ENCODE results near the gene SENP5. TPM values are rescaled to one million over a fixed set of nuclear protein-coding genes. Genes with fewer than 3 reads are reported as not detected.

Gene SENP5
- total and polyA plus RNA-seq, 4 donors, result 3.9 to 26.9 (median 14.3) TPM

- no peaks in the 10 kb centered on the region for H3K27me3 ChIP-seq (ENCODE audit: control insufficient read depth in 4 of 4, insufficient read depth in 4 of 4, low read length in 3 of 4)
- 31% methylated on average over 6 of the region's 6 CpGs for WGBS
- no peak for DNase-seq (ENCODE audit: low spot score)
Measured at GRCh38 chr3:196867155-196867506, 589 bp upstream of the SENP5 start.

GRCh38 chr3:196868297-196868661 lies 559 bp downstream of the SENP5 start:
- Histone ChIP-seq H3K9me3 (ENCODE audit: control insufficient read depth in 4 of 4, low read length in 3 of 4) (no peaks in the 10 kb centered on the region), H3K27me3 (ENCODE audit: control insufficient read depth in 4 of 4, insufficient read depth in 4 of 4, low read length in 3 of 4) (no peaks in the 10 kb centered on the region), H3K4me1 (ENCODE audit: control insufficient read depth in 4 of 4, insufficient read depth in 4 of 4, low read length in 3 of 4) (peaks cover 8 to 26% (median 19%) of the 10 kb centered on the region in 4 donors), H3K9ac (ENCODE audit: low read depth in 1 of 2, low read length in 2 of 2) (peak overlapping the region; percentile 65 to 97), H3K4me3 (ENCODE audit: low read depth in 1 of 3, low read length in 3 of 3) (peak overlapping the region; percentile 83 to 96 (median 95)), H3K36me3 (ENCODE audit: control insufficient read depth in 4 of 4, insufficient read depth in 3 of 4, low read depth in 1 of 4, low read length in 3 of 4) (peaks cover 0 to 3% (median 0%) of the 10 kb centered on the region in 4 donors), H3K27ac (ENCODE audit: low read depth in 1 of 2, low read length in 2 of 2) (peak overlapping the region; percentile 85 to 88)
- under 1% methylated on average over 29 of the region's 29 CpGs for WGBS
- TF ChIP-seq NR2F2 (IDR thresholded peaks at IDR 0.05), result no peak
- no peak for TF ChIP-seq JUND (IDR thresholded peaks at IDR 0.05)
- TF ChIP-seq SP1 (IDR thresholded peaks at IDR 0.05), result no peak
- no peak for TF ChIP-seq RAD21 (IDR thresholded peaks at IDR 0.05)
- TF ChIP-seq YY1 (IDR thresholded peaks at IDR 0.05), result no peak
- TF ChIP-seq ATF3 (IDR thresholded peaks at IDR 0.05), result no peak
- no peak for TF ChIP-seq GABPA (IDR thresholded peaks at IDR 0.05 in 1 of 2, conservative IDR thresholded peaks at IDR 0.05 in 1 of 2)
- no peak for TF ChIP-seq CTCF (IDR thresholded peaks at IDR 0.05; ENCODE audit: low read depth, low read length, missing input control)
- TF ChIP-seq HNF4A (conservative IDR thresholded peaks at IDR 0.05), result no peak
- TF ChIP-seq MAX (IDR thresholded peaks at IDR 0.05), result no peak
- TF ChIP-seq HNF4G (IDR thresholded peaks at IDR 0.05), result no peak
- no peak for TF ChIP-seq REST (IDR thresholded peaks at IDR 0.05)
- no peak for TF ChIP-seq RXRA (IDR thresholded peaks at IDR 0.05)
- TF ChIP-seq FOXA1 (IDR thresholded peaks at IDR 0.05), result no peak
- no peak for TF ChIP-seq ZBTB33 (IDR thresholded peaks at IDR 0.05)
- DNase-seq (ENCODE audit: low spot score), result peak; percentile 49

More at GRCh38 chr3:196867155-196867506, 589 bp upstream of the SENP5 start:
- no peaks in the 10 kb centered on the region for H3K9me3 ChIP-seq (ENCODE audit: control insufficient read depth in 4 of 4, low read length in 3 of 4)
- H3K9ac ChIP-seq (ENCODE audit: low read depth in 1 of 2, low read length in 2 of 2), result peak overlapping the region; percentile 70 to 90
- H3K4me1 ChIP-seq (ENCODE audit: control insufficient read depth in 4 of 4, insufficient read depth in 4 of 4, low read length in 3 of 4), result peaks cover 8 to 26% (median 19%) of the 10 kb centered on the region in 4 donors
- H3K36me3 ChIP-seq (ENCODE audit: control insufficient read depth in 4 of 4, insufficient read depth in 3 of 4, low read depth in 1 of 4, low read length in 3 of 4), result peaks cover 0 to 3% (median 0%) of the 10 kb centered on the region in 4 donors
- H3K4me3 ChIP-seq (ENCODE audit: low read depth in 1 of 3, low read length in 3 of 3), result peak overlapping the region; percentile 78 to 91 (median 83)
- peak overlapping the region; percentile 85 to 88 for H3K27ac ChIP-seq (ENCODE audit: low read depth in 1 of 2, low read length in 2 of 2)
- TF ChIP-seq ATF3 (IDR thresholded peaks at IDR 0.05), result no peak
- TF ChIP-seq MAX (IDR thresholded peaks at IDR 0.05), result no peak
- no peak for TF ChIP-seq GABPA (IDR thresholded peaks at IDR 0.05 in 1 of 2, conservative IDR thresholded peaks at IDR 0.05 in 1 of 2)
- no peak for TF ChIP-seq HNF4G (IDR thresholded peaks at IDR 0.05)
- TF ChIP-seq YY1 (IDR thresholded peaks at IDR 0.05), result no peak
- no peak for TF ChIP-seq FOXA2 (IDR thresholded peaks at IDR 0.05)
- TF ChIP-seq FOXA1 (IDR thresholded peaks at IDR 0.05), result no peak
